HEK293 (cell line): ENCODE measurements around the gene CORO2B.

Source experiments
- CTCF ChIA-PET: fragments of 350-600 bp; formaldehyde crosslinking; extraction: SDS; loops from one replicate; lab custom pipeline; 2021; ENCODE audit warnings: antibody characterized with exemption; lab: Yijun Ruan, JAX
- POLR2A ChIA-PET: fragments of 300-600 bp; formaldehyde crosslinking; extraction: SDS; loops from one replicate; lab custom pipeline; 2020; ENCODE audit warnings: antibody characterized with exemption, inconsistent platforms; lab: Yijun Ruan, JAX
- H3K27ac ChIP-seq: fragments of 200-500 bp; sonication (Bioruptor generic); 2 replicates; pipeline ENCODE4 v1.5.1; 2014; ENCODE audit warnings: low read depth, low read length, control low read depth, inconsistent platforms; ENCODE audit errors: extremely low read depth
- H3K36me3 ChIP-seq, 2 experiments: fragments of 200-500 bp in 1 of 2; sonication (Bioruptor generic) in 1 of 2; 1 replicate in 1 of 2; 2 replicates in 1 of 2; pipeline ENCODE4 v1.5.1; 2014 to 2017; ENCODE audit warnings: inconsistent platforms in 2 of 2, low read length in 2 of 2; ENCODE audit not compliant: control insufficient read depth in 2 of 2, insufficient read depth in 1 of 2
- H3K4me1 ChIP-seq: fragments of 200-500 bp; sonication (Bioruptor generic); 2 replicates; pipeline ENCODE4 v1.5.1; 2014; ENCODE audit warnings: mild to moderate bottlenecking, low read length, inconsistent platforms; ENCODE audit not compliant: control insufficient read depth, insufficient read depth
- H3K4me3 ChIP-seq: 2 replicates; pipeline ENCODE4 v1.5.1; 2011; ENCODE audit warnings: low read depth, mild to moderate bottlenecking, control low read depth, low read length, moderate library complexity
- H3K9me3 ChIP-seq: fragments of 200-500 bp; sonication (Bioruptor generic); 2 replicates; pipeline ENCODE4 v1.5.1; 2014; ENCODE audit warnings: low read depth, low read length, inconsistent platforms; ENCODE audit not compliant: control insufficient read depth, insufficient read depth
- ATF2 ChIP-seq: fragments of 450-650 bp; formaldehyde crosslinking; IDR thresholded peaks from 2 replicates; pipeline ENCODE4 v1.5.1; 2016; ENCODE audit warnings: missing biosample characterization, missing genetic modification characterization, low read depth
- IKZF3 ChIP-seq: fragments of 450-650 bp; IDR thresholded peaks from 2 replicates; pipeline ENCODE4 v1.5.0; 2018; ENCODE audit warnings: missing biosample characterization, mild to moderate bottlenecking, missing genetic modification characterization, moderate library complexity
- KLF1 ChIP-seq: fragments of 450-650 bp; formaldehyde crosslinking; IDR thresholded peaks from 2 replicates; pipeline ENCODE4 v1.5.1; 2016; ENCODE audit warnings: missing biosample characterization, missing genetic modification characterization
- PATZ1 ChIP-seq: fragments of 450-650 bp; formaldehyde crosslinking; IDR thresholded peaks from 2 replicates; pipeline ENCODE4 v1.5.1; 2016; ENCODE audit warnings: missing biosample characterization, missing genetic modification characterization
- ZBTB10 ChIP-seq: fragments of 450-650 bp; formaldehyde crosslinking; IDR thresholded peaks from 2 replicates; pipeline ENCODE4 v1.5.1; 2016; ENCODE audit warnings: missing biosample characterization, missing genetic modification characterization
- ZBTB11 ChIP-seq: fragments of 450-650 bp; formaldehyde crosslinking; conservative IDR thresholded peaks from 2 replicates; pipeline ENCODE4 v1.5.1; 2016; ENCODE audit warnings: low read depth, missing biosample characterization, missing genetic modification characterization
- ZFHX2 ChIP-seq: fragments of 450-650 bp; formaldehyde crosslinking; conservative IDR thresholded peaks from 2 replicates; pipeline ENCODE4 v1.5.1; 2016; ENCODE audit warnings: missing biosample characterization, missing genetic modification characterization
- ZIC2 ChIP-seq: fragments of 450-650 bp; formaldehyde crosslinking; IDR thresholded peaks from 2 replicates; pipeline ENCODE4 v1.5.1; 2016; ENCODE audit warnings: missing biosample characterization, missing genetic modification characterization
- ZNF211 ChIP-seq: fragments of 450-650 bp; formaldehyde crosslinking; IDR thresholded peaks from 2 replicates; pipeline ENCODE4 v1.5.1; 2016; ENCODE audit warnings: low read depth, missing biosample characterization, missing genetic modification characterization
- ZNF274 ChIP-seq, 2 experiments: fragments of 200-500 bp in 1 of 2; fragments of 450-650 bp in 1 of 2; sonication (Bioruptor generic) in 1 of 2; formaldehyde crosslinking in 1 of 2; IDR thresholded peaks; 2 replicates each; pipeline versions ENCODE4 v1.5.1 to v1.6.1; 2014 to 2016; ENCODE audit warnings: borderline replicate concordance in 1 of 2, inconsistent platforms in 1 of 2, low read length in 1 of 2, missing biosample characterization in 1 of 2, missing genetic modification characterization in 1 of 2
- ZNF324 ChIP-seq: fragments of 450-650 bp; formaldehyde crosslinking; IDR thresholded peaks from 2 replicates; pipeline ENCODE4 v1.5.1; 2016; ENCODE audit warnings: missing biosample characterization, missing genetic modification characterization
- ZNF398 ChIP-seq: fragments of 450-650 bp; formaldehyde crosslinking; IDR thresholded peaks from 2 replicates; pipeline ENCODE4 v1.5.1; 2017; ENCODE audit warnings: missing biosample characterization, missing genetic modification characterization
- ZNF558 ChIP-seq: fragments of 450-650 bp; formaldehyde crosslinking; IDR thresholded peaks from 2 replicates; pipeline ENCODE4 v1.5.1; 2016; ENCODE audit warnings: missing biosample characterization, missing genetic modification characterization
- ZSCAN23 ChIP-seq: fragments of 450-650 bp; formaldehyde crosslinking; IDR thresholded peaks from 2 replicates; pipeline ENCODE4 v1.5.1; 2016; ENCODE audit warnings: missing biosample characterization, missing genetic modification characterization

CORO2B gene

GRCh38 chr15:68717951-68718350 lies 139.2 kb downstream of the CORO2B start (continued):
- no peak for TF ChIP-seq PATZ1 (tag by site-specific recombination)

- H3K4me3 ChIP-seq, result no peak overlapping the region
- no peaks in the 10 kb centered on the region for H3K36me3 ChIP-seq
- POLR2A ChIA-PET, result no interaction called here
- H3K4me1 ChIP-seq, result no peaks in the 10 kb centered on the region
- no peaks in the 10 kb centered on the region for H3K9me3 ChIP-seq
- CTCF ChIA-PET, result interaction anchor here (0.6 kb wide), 1 partner anchor 99 kb away, joined by 3 read pairs; no protein-coding TSS in a partner anchor
- no peak for TF ChIP-seq ZIC2
- TF ChIP-seq ZNF324 (tag by site-specific recombination), result no peak
- no peak for TF ChIP-seq ZNF274 (IDR thresholded peaks at IDR 0.05; ENCODE audit: low read length)
- no peak for TF ChIP-seq ZNF274 (tag by site-specific recombination; IDR thresholded peaks at IDR 0.05; ENCODE audit: borderline replicate concordance)
- no peak for TF ChIP-seq IKZF3 (tag by site-specific recombination)
- no peak for TF ChIP-seq ZFHX2
- TF ChIP-seq ZSCAN23 (tag by site-specific recombination), result no peak
- TF ChIP-seq ATF2 (tag by site-specific recombination), result no peak
- TF ChIP-seq ZBTB11, result no peak
- no peak for TF ChIP-seq ZBTB10 (tag by site-specific recombination)
- H3K27ac ChIP-seq, result no peak overlapping the region
These were observed 139.7 kb downstream of the CORO2B start for GRCh38 chr15:68718468-68718867.

- Histone ChIP-seq H3K36me3 (no peaks in the 10 kb centered on the region), H3K4me1 (no peaks in the 10 kb centered on the region), H3K9me3 (no peaks in the 10 kb centered on the region), H3K4me3 (no peak overlapping the region), H3K27ac (no peak overlapping the region)
- CTCF ChIA-PET, result no interaction called here
- TF ChIP-seq ZNF558 (tag by site-specific recombination) (no peak), ZNF211 (tag by site-specific recombination) (no peak), ZNF398 (tag by site-specific recombination) (no peak), KLF1 (tag by site-specific recombination) (no peak)
- POLR2A ChIA-PET, result no interaction called here
These were observed 140.3 kb downstream of the CORO2B start for GRCh38 chr15:68719051-68719450.
